Measurements from ENCODE around the gene C1QTNF8. TPM values are rescaled to one million over a fixed set of nuclear protein-coding genes. Genes with fewer than 3 reads are reported as not detected.
A peak's percentile ranks its signal among the peaks of the same experiment; 100 is the strongest.

C1QTNF8 gene
- polyA plus RNA-seq, 1 donor (not counting 4 experiments of a cell fraction or from before 2014, with no cell fraction given) = not detected

DNA sequence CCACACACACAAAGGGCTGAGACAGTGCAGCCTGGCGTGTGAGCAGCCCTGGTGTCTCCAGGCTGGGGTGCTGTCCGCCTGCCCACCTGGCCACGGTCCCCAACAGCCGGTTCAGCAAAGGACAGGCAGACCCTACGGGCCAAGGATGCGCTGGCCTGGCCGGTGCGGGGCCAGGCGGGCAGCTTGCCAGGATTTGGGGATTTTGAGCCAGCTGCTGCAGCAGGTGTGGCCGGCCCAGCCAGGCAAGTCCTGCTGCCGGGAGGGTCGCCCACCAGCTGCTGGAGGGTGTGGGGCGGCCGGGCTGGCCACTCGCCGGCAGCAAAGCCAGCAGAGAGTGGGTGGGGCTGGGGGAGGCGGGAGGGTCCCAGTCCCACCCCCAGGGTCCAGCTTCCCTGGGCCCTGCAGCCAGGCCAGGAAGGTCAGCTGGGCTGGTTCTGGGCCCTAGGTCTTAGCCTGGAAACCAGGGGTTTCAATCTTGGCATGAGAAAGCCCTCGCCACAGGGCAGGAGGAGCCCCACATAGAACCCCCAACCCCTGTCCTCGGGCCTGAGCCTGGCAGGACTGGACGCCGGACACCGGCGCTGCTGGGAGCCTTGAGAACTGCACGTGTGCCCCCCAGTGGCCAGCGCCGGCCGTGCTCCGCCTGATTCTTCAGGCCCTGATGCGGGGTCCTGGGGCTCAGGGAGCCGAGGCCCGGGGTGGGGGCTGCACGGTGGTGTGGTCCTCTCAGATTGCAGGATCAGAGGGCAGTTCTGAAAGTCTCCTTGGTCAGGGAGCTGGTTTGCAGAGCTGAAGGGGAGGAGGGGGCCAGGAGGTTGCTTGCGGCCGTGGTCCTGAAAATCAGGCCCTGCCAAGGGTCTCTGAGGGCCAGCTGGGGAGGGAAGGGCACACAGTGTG lies 41.1 kb downstream of the C1QTNF8 start:
- H3K27ac ChIP-seq (ENCODE audit: control insufficient read depth, insufficient read depth, low read length) = no peak overlapping the region
- H4K20me1 ChIP-seq (ENCODE audit: control insufficient read depth, extremely low read depth, insufficient read depth, low read length) = no peaks in the 10 kb centered on the region
- dilution Hi-C loops (cut with MboI; ENCODE audit: extremely low pct_ligation_motif_present, low sequenced_read_pairs) = no loop called here
- H3K27me3 ChIP-seq (ENCODE audit: control insufficient read depth, extremely low read depth, insufficient read depth, low read length) = no peaks in the 10 kb centered on the region
- H3K9me1 ChIP-seq (ENCODE audit: control insufficient read depth, extremely low read depth, insufficient read depth, low read length) = no peaks in the 10 kb centered on the region
- H3K4me3 ChIP-seq (ENCODE audit: control insufficient read depth in 2 of 3, extremely low read depth in 1 of 3, insufficient read depth in 2 of 3, low read depth in 1 of 3, low read length in 3 of 3) = no peak overlapping the region
- DNase-seq (ENCODE audit: low read depth, low spot score) (no peak), FAIRE-seq (no peak)
- no peaks in the 10 kb centered on the region for H3K4me1 ChIP-seq (ENCODE audit: control insufficient read depth, extremely low read depth, insufficient read depth, low read length)
- H3K36me3 ChIP-seq (ENCODE audit: control insufficient read depth in 2 of 2, extremely low read depth in 1 of 2, insufficient read depth in 2 of 2, low read length in 2 of 2) = no peaks in the 10 kb centered on the region
- TF ChIP-seq, protein P1, sequence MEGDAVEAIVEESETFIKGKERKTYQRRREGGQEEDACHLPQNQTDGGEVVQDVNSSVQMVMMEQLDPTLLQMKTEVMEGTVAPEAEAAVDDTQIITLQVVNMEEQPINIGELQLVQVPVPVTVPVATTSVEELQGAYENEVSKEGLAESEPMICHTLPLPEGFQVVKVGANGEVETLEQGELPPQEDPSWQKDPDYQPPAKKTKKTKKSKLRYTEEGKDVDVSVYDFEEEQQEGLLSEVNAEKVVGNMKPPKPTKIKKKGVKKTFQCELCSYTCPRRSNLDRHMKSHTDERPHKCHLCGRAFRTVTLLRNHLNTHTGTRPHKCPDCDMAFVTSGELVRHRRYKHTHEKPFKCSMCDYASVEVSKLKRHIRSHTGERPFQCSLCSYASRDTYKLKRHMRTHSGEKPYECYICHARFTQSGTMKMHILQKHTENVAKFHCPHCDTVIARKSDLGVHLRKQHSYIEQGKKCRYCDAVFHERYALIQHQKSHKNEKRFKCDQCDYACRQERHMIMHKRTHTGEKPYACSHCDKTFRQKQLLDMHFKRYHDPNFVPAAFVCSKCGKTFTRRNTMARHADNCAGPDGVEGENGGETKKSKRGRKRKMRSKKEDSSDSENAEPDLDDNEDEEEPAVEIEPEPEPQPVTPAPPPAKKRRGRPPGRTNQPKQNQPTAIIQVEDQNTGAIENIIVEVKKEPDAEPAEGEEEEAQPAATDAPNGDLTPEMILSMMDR (optimal IDR thresholded peaks at IDR 0.05 in 1 of 3, IDR thresholded peaks at IDR 0.05 in 1 of 3, conservative IDR thresholded peaks at IDR 0.05 in 1 of 3; ENCODE audit: extremely low read depth in 1 of 3, insufficient read depth in 2 of 3, low read length in 3 of 3) = peak; percentile 50 to 88 (median 80)
- no peak for TF ChIP-seq EZH2 (IDR thresholded peaks at IDR 0.05; ENCODE audit: low read length)
- H3K9me3 ChIP-seq (ENCODE audit: control insufficient read depth, low read depth, low read length) = no peaks in the 10 kb centered on the region
- H3K9ac ChIP-seq (ENCODE audit: control insufficient read depth, extremely low read depth, insufficient read depth, low read length) = no peak overlapping the region
- H3K79me2 ChIP-seq (ENCODE audit: control insufficient read depth, insufficient read depth, low read length) = no peaks in the 10 kb centered on the region
- H3K4me2 ChIP-seq (ENCODE audit: control insufficient read depth, extremely low read depth, insufficient read depth, low read depth, low read length) = no peak overlapping the region
- H2AFZ ChIP-seq (ENCODE audit: control insufficient read depth, low read length) = no peak overlapping the region

DNA sequence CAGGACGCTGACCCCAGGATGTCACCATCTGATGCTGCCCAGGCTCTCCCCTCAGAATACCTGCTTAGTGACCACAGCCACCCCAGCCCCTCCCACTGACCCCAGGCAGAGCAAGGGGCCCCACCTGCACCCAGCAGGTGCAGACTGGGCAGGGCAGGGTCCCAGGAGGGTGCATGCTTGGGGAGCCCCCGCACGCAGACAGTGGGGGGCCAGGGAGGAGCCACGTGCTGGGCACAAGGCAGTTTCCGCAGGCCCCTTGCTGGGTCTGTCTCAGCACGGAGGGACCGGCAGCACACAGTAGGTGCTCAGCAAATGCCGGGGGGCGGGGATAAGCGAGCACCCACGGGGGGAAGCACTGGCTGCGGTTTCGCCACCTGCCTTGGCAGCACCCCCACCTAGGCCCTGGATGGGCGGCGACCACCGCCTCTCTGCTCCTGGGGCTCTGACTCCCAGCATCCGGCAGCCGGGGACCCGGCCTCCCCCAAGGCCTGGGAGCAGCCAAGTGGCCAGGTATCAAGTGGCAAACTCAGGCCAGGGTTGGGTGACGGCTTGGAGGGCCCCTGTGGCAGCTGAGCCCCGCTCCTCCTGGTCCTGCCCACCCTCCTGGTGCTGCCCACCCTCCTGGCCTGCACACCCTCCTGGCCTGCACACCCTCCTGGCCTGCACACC lies 42.2 kb downstream of the C1QTNF8 start:
- dilution Hi-C loops (cut with MboI; ENCODE audit: extremely low pct_ligation_motif_present, low sequenced_read_pairs) = no loop called here
- Histone ChIP-seq H3K36me3 (ENCODE audit: control insufficient read depth in 2 of 2, extremely low read depth in 1 of 2, insufficient read depth in 2 of 2, low read length in 2 of 2) (no peaks in the 10 kb centered on the region), H3K4me2 (ENCODE audit: control insufficient read depth, extremely low read depth, insufficient read depth, low read depth, low read length) (no peak overlapping the region), H3K27ac (ENCODE audit: control insufficient read depth, insufficient read depth, low read length) (no peak overlapping the region), H3K27me3 (ENCODE audit: control insufficient read depth, extremely low read depth, insufficient read depth, low read length) (peaks cover 4% of the 10 kb centered on the region), H3K9me1 (ENCODE audit: control insufficient read depth, extremely low read depth, insufficient read depth, low read length) (no peaks in the 10 kb centered on the region), H3K9me3 (ENCODE audit: control insufficient read depth, low read depth, low read length) (no peaks in the 10 kb centered on the region), H3K4me3 (ENCODE audit: control insufficient read depth in 2 of 3, extremely low read depth in 1 of 3, insufficient read depth in 2 of 3, low read depth in 1 of 3, low read length in 3 of 3) (no peak overlapping the region), H3K79me2 (ENCODE audit: control insufficient read depth, insufficient read depth, low read length) (no peaks in the 10 kb centered on the region), H3K9ac (ENCODE audit: control insufficient read depth, extremely low read depth, insufficient read depth, low read length) (no peak overlapping the region), H2AFZ (ENCODE audit: control insufficient read depth, low read length) (no peak overlapping the region), H3K4me1 (ENCODE audit: control insufficient read depth, extremely low read depth, insufficient read depth, low read length) (no peaks in the 10 kb centered on the region), H4K20me1 (ENCODE audit: control insufficient read depth, extremely low read depth, insufficient read depth, low read length) (no peaks in the 10 kb centered on the region)
- no peak for TF ChIP-seq EZH2 (IDR thresholded peaks at IDR 0.05; ENCODE audit: low read length)
- TF ChIP-seq, protein P1 (optimal IDR thresholded peaks at IDR 0.05 in 1 of 3, IDR thresholded peaks at IDR 0.05 in 1 of 3, conservative IDR thresholded peaks at IDR 0.05 in 1 of 3; ENCODE audit: extremely low read depth in 1 of 3, insufficient read depth in 2 of 3, low read length in 3 of 3) = no peak
- no peak for FAIRE-seq
- no peak for DNase-seq (ENCODE audit: low read depth, low spot score)
